HG02610 (cell line): ENCODE results near the gene PLEKHB2.
"Not testable (repeated sequence)": the region's sequence is repeated elsewhere in the genome, so short reads cannot be mapped to it uniquely, and the experiment has no call there.

Experiments
- ATAC-seq: cut with Tn5 transposase; IDR thresholded peaks from one replicate; pipeline ENCODE4 v1.9.1; 2021; ENCODE audit warnings: mild to moderate bottlenecking, moderate library complexity; ENCODE audit not compliant: unreplicated experiment

The PLEKHB2 gene

GRCh38 chr2:131196186-131196585 is 91.0 kb downstream of the PLEKHB2 start:
- not testable (repeated sequence) for ATAC-seq
